Measurements from ENCODE around the gene MFNG.
"Not testable (repeated sequence)": the region's sequence is repeated elsewhere in the genome, so short reads cannot be mapped to it uniquely, and the experiment has no call there.

MFNG gene

GRCh38 chr22:37486224-37486845 is at the start of gene MFNG:
TSS of gene MFNG (minus strand) at chr22:37486384. CDS start at chr22:37486177, 207 bp downstream.
- Histone ChIP-seq H3K36me3 (ENCODE audit: insufficient read depth, low read length) (no peaks in the 10 kb centered on the region), H3K4me1 (ENCODE audit: insufficient read depth, low read length) (peaks cover 32% of the 10 kb centered on the region), H3K4me3 (ENCODE audit: low read length) (no peak within 1 kb of the TSS), H2AFZ (ENCODE audit: low read depth, low read length) (no peak within 1 kb of the TSS), H3K27me3 (ENCODE audit: insufficient read depth, low read length) (no peaks in the 10 kb centered on the region), H3K9me3 (ENCODE audit: low read length) (no peaks in the 10 kb centered on the region)

GRCh38 chr22:37535159-37535558 is 49.0 kb upstream of the MFNG start:
- Histone ChIP-seq H3K27me3 (ENCODE audit: insufficient read depth, low read length) (no peaks in the 10 kb centered on the region), H3K36me3 (ENCODE audit: insufficient read depth, low read length) (no peaks in the 10 kb centered on the region), H3K4me1 (ENCODE audit: insufficient read depth, low read length) (peaks cover 2% of the 10 kb centered on the region), H3K4me3 (ENCODE audit: low read length) (no peak overlapping the region), H3K9me3 (ENCODE audit: low read length) (no peaks in the 10 kb centered on the region), H2AFZ (ENCODE audit: low read depth, low read length) (no peak overlapping the region)

- no peaks in the 10 kb centered on the region for H3K9me3 ChIP-seq (ENCODE audit: low read length)
- H3K4me3 ChIP-seq (ENCODE audit: low read length): no peak overlapping the region
- H3K36me3 ChIP-seq (ENCODE audit: insufficient read depth, low read length): no peaks in the 10 kb centered on the region
- no peak overlapping the region for H2AFZ ChIP-seq (ENCODE audit: low read depth, low read length)
- peaks cover 2% of the 10 kb centered on the region for H3K4me1 ChIP-seq (ENCODE audit: insufficient read depth, low read length)
- no peaks in the 10 kb centered on the region for H3K27me3 ChIP-seq (ENCODE audit: insufficient read depth, low read length)
Measured at GRCh38 chr22:37534445-37534844, 48.3 kb upstream of the MFNG start.

- Histone ChIP-seq H2AFZ (ENCODE audit: low read depth, low read length) (no peak overlapping the region), H3K4me1 (ENCODE audit: insufficient read depth, low read length) (peaks cover under 1% of the 10 kb centered on the region), H3K36me3 (ENCODE audit: insufficient read depth, low read length) (no peaks in the 10 kb centered on the region), H3K4me3 (ENCODE audit: low read length) (no peak overlapping the region), H3K9me3 (ENCODE audit: low read length) (no peaks in the 10 kb centered on the region), H3K27me3 (ENCODE audit: insufficient read depth, low read length) (no peaks in the 10 kb centered on the region)
Measured at GRCh38 chr22:37533995-37534394, 47.8 kb upstream of the MFNG start.

- Histone ChIP-seq H2AFZ (ENCODE audit: low read depth, low read length) (no peak overlapping the region), H3K36me3 (ENCODE audit: insufficient read depth, low read length) (no peaks in the 10 kb centered on the region), H3K27me3 (ENCODE audit: insufficient read depth, low read length) (peaks cover 11% of the 10 kb centered on the region)
Measured at GRCh38 chr22:37529652-37530345, 43.6 kb upstream of the MFNG start.

GRCh38 chr22:37527952-37528351 is 41.8 kb upstream of the MFNG start:
- not testable (repeated sequence) for H3K36me3 ChIP-seq (ENCODE audit: insufficient read depth, low read length); H3K4me1 ChIP-seq (ENCODE audit: insufficient read depth, low read length); H3K4me3 ChIP-seq (ENCODE audit: low read length); H3K9me3 ChIP-seq (ENCODE audit: low read length); H2AFZ ChIP-seq (ENCODE audit: low read depth, low read length)
- peaks cover 16% of the 10 kb centered on the region for H3K27me3 ChIP-seq (ENCODE audit: insufficient read depth, low read length)

More at GRCh38 chr22:37529652-37530345, 43.6 kb upstream of the MFNG start:
- H3K9me3 ChIP-seq (ENCODE audit: low read length): no peaks in the 10 kb centered on the region
- H3K4me1 ChIP-seq (ENCODE audit: insufficient read depth, low read length): no peaks in the 10 kb centered on the region
- H3K4me3 ChIP-seq (ENCODE audit: low read length): no peak overlapping the region

- not testable (repeated sequence) for H3K4me3 ChIP-seq (ENCODE audit: low read length); H3K9me3 ChIP-seq (ENCODE audit: low read length); H2AFZ ChIP-seq (ENCODE audit: low read depth, low read length); H3K4me1 ChIP-seq (ENCODE audit: insufficient read depth, low read length); H3K36me3 ChIP-seq (ENCODE audit: insufficient read depth, low read length)
- H3K27me3 ChIP-seq (ENCODE audit: insufficient read depth, low read length): peaks cover 23% of the 10 kb centered on the region
Measured at GRCh38 chr22:37527081-37527752, 41.0 kb upstream of the MFNG start.

- no peaks in the 10 kb centered on the region for H3K9me3 ChIP-seq (ENCODE audit: low read length)
- H3K27me3 ChIP-seq (ENCODE audit: insufficient read depth, low read length): peaks cover 31% of the 10 kb centered on the region
- no peaks in the 10 kb centered on the region for H3K4me1 ChIP-seq (ENCODE audit: insufficient read depth, low read length)
- H2AFZ ChIP-seq (ENCODE audit: low read depth, low read length): no peak overlapping the region
- H3K36me3 ChIP-seq (ENCODE audit: insufficient read depth, low read length): no peaks in the 10 kb centered on the region
- no peak overlapping the region for H3K4me3 ChIP-seq (ENCODE audit: low read length)
Measured at GRCh38 chr22:37526376-37526775, 40.2 kb upstream of the MFNG start.

GRCh38 chr22:37525746-37526350 is 39.7 kb upstream of the MFNG start:
- H3K27me3 ChIP-seq (ENCODE audit: insufficient read depth, low read length): peaks cover 36% of the 10 kb centered on the region
- no peaks in the 10 kb centered on the region for H3K36me3 ChIP-seq (ENCODE audit: insufficient read depth, low read length)
- no peaks in the 10 kb centered on the region for H3K4me1 ChIP-seq (ENCODE audit: insufficient read depth, low read length)
- H3K4me3 ChIP-seq (ENCODE audit: low read length): no peak overlapping the region
- H2AFZ ChIP-seq (ENCODE audit: low read depth, low read length): no peak overlapping the region
- H3K9me3 ChIP-seq (ENCODE audit: low read length): no peaks in the 10 kb centered on the region

- Histone ChIP-seq H3K4me3 (ENCODE audit: low read length) (no peak overlapping the region), H2AFZ (ENCODE audit: low read depth, low read length) (no peak overlapping the region)
Measured at GRCh38 chr22:37525073-37525745, 39.0 kb upstream of the MFNG start.

GRCh38 chr22:37522482-37522881 is 36.3 kb upstream of the MFNG start:
- Histone ChIP-seq H3K9me3 (ENCODE audit: low read length) (no peaks in the 10 kb centered on the region), H3K27me3 (ENCODE audit: insufficient read depth, low read length) (peaks cover 62% of the 10 kb centered on the region), H3K4me3 (ENCODE audit: low read length) (no peak overlapping the region)

More at GRCh38 chr22:37525073-37525745, 39.0 kb upstream of the MFNG start:
- Histone ChIP-seq H3K4me1 (ENCODE audit: insufficient read depth, low read length) (no peaks in the 10 kb centered on the region), H3K27me3 (ENCODE audit: insufficient read depth, low read length) (peaks cover 39% of the 10 kb centered on the region), H3K36me3 (ENCODE audit: insufficient read depth, low read length) (no peaks in the 10 kb centered on the region), H3K9me3 (ENCODE audit: low read length) (no peaks in the 10 kb centered on the region)

GRCh38 chr22:37521236-37521739 is 35.1 kb upstream of the MFNG start:
- no peaks in the 10 kb centered on the region for H3K36me3 ChIP-seq (ENCODE audit: insufficient read depth, low read length)
- no peaks in the 10 kb centered on the region for H3K9me3 ChIP-seq (ENCODE audit: low read length)
- H3K27me3 ChIP-seq (ENCODE audit: insufficient read depth, low read length): peaks cover 59% of the 10 kb centered on the region
- no peak overlapping the region for H2AFZ ChIP-seq (ENCODE audit: low read depth, low read length)
- H3K4me1 ChIP-seq (ENCODE audit: insufficient read depth, low read length): no peaks in the 10 kb centered on the region
- H3K4me3 ChIP-seq (ENCODE audit: low read length): no peak overlapping the region

More at GRCh38 chr22:37522482-37522881, 36.3 kb upstream of the MFNG start:
- Histone ChIP-seq H3K36me3 (ENCODE audit: insufficient read depth, low read length) (no peaks in the 10 kb centered on the region), H3K4me1 (ENCODE audit: insufficient read depth, low read length) (no peaks in the 10 kb centered on the region), H2AFZ (ENCODE audit: low read depth, low read length) (no peak overlapping the region)

Measured in neuron (in vitro differentiated cells).